IMR-90 (cell line): Measurements from ENCODE around the gene NAB2. TPM values are rescaled to one million over a fixed set of nuclear protein-coding genes. Genes with fewer than 3 reads are reported as not detected.

Source experiments
- ATAC-seq: fragments of 200-7000 bp; cut with Tn5 transposase; 2 replicates; pipeline ENCODE4 v1.9.1; 2020; ENCODE audit warnings: low read depth, mild to moderate bottlenecking, moderate library complexity
- BruUV-seq: library from RNA; stranded (reverse); fragments of 400-500 nt; replicated peaks from 2 replicates; lab custom pipeline; 2021; lab: Mats Ljungman, UMichigan
- CTCF ChIA-PET: fragments of 300-600 bp; formaldehyde crosslinking; extraction: SDS; loops from one replicate; lab custom pipeline; 2021; ENCODE audit warnings: antibody characterized with exemption; lab: Yijun Ruan, JAX
- POLR2A ChIA-PET: fragments of 300-600 bp; sonication (Branson Sonifier 250); formaldehyde crosslinking; loops from one replicate; lab custom pipeline; 2022; ENCODE audit warnings: antibody characterized with exemption; ENCODE audit not compliant: unreplicated experiment; lab: Charles Lee
- DNase-seq: peaks from one replicate; pipeline ENCODE4 v3.0.0; 2013
- H2AFZ ChIP-seq: replicated peaks from 2 replicates; pipeline ENCODE3; 2013; ENCODE audit warnings: low read length, mild to moderate bottlenecking; ENCODE audit not compliant: poor library complexity
- H2AK5ac ChIP-seq: 2 replicates; pipeline ENCODE4 v1.6.1; 2013; ENCODE audit warnings: low read depth, low read length, inconsistent platforms
- H2AK9ac ChIP-seq: replicated peaks from 2 replicates; pipeline ENCODE3; 2013; ENCODE audit warnings: mild to moderate bottlenecking, low read depth, low read length, moderate library complexity; ENCODE audit not compliant: poor library complexity
- H2BK120ac ChIP-seq: 2 replicates; pipeline ENCODE4 v1.6.1; 2013; ENCODE audit warnings: low read depth, low read length, inconsistent platforms
- H2BK15ac ChIP-seq: 3 replicates; pipeline ENCODE4 v1.6.1; 2013; ENCODE audit warnings: low read depth, low read length, inconsistent platforms
- H2BK20ac ChIP-seq: 2 replicates; pipeline ENCODE4 v1.6.1; 2013; ENCODE audit warnings: low read depth, mild to moderate bottlenecking, inconsistent platforms, low read length, moderate library complexity
- H2BK5ac ChIP-seq: 2 replicates; pipeline ENCODE4 v1.6.1; 2013; ENCODE audit warnings: mild to moderate bottlenecking, low read depth, low read length, inconsistent platforms; ENCODE audit not compliant: poor library complexity, severe bottlenecking
- H3K14ac ChIP-seq: replicated peaks from 2 replicates; pipeline ENCODE4 v1.6.1; 2013; ENCODE audit warnings: low read depth, low read length, inconsistent platforms
- H3K18ac ChIP-seq: 2 replicates; pipeline ENCODE4 v1.6.1; 2013; ENCODE audit warnings: low read depth, low read length, control low read depth
- H3K23ac ChIP-seq: 2 replicates; pipeline ENCODE4 v1.6.1; 2013; ENCODE audit warnings: low read depth, low read length, inconsistent platforms
- H3K27ac ChIP-seq: 2 replicates; pipeline ENCODE4 v1.5.1; 2013; ENCODE audit warnings: mild to moderate bottlenecking, control low read depth, low read length; ENCODE audit not compliant: insufficient read depth
- H3K27me3 ChIP-seq: 2 replicates; pipeline ENCODE4 v1.6.1; 2013; ENCODE audit warnings: low read length; ENCODE audit not compliant: control insufficient read depth, insufficient read depth
- H3K36me3 ChIP-seq: 2 replicates; pipeline ENCODE4 v1.6.1; 2013; ENCODE audit warnings: low read length, mixed read lengths; ENCODE audit not compliant: control insufficient read depth, insufficient read depth
- H3K4ac ChIP-seq: 2 replicates; pipeline ENCODE4 v1.6.1; 2013; ENCODE audit warnings: low read depth, low read length, inconsistent platforms
- H3K4me1 ChIP-seq: 2 replicates; pipeline ENCODE4 v1.6.1; 2013; ENCODE audit warnings: low read length, mixed read lengths; ENCODE audit not compliant: control insufficient read depth, insufficient read depth
- H3K4me2 ChIP-seq: 2 replicates; pipeline ENCODE4 v1.6.1; 2013; ENCODE audit warnings: low read depth, mild to moderate bottlenecking, control low read depth, low read length, moderate library complexity
- H3K4me3 ChIP-seq: 2 replicates; pipeline ENCODE4 v1.5.1; 2013; ENCODE audit warnings: low read depth, mild to moderate bottlenecking, control low read depth, low read length, moderate library complexity; ENCODE audit not compliant: insufficient read depth
- H3K56ac ChIP-seq: 2 replicates; pipeline ENCODE4 v1.6.1; 2013; ENCODE audit warnings: low read length, inconsistent platforms; ENCODE audit not compliant: insufficient read depth; ENCODE audit errors: extremely low read depth
- H3K79me1 ChIP-seq, 2 experiments: 2 replicates each; pipeline ENCODE4 v1.6.1; 2013; ENCODE audit warnings: low read length in 2 of 2, inconsistent platforms in 1 of 2, low read depth in 1 of 2
- H3K9ac ChIP-seq: 2 replicates; pipeline ENCODE4 v1.6.1; 2013; ENCODE audit warnings: low read depth, low read length, control low read depth
- H3K9me1 ChIP-seq: 2 replicates; pipeline ENCODE4 v1.6.1; 2013; ENCODE audit warnings: low read length, inconsistent platforms; ENCODE audit not compliant: insufficient read depth
- H3K9me3 ChIP-seq: 2 replicates; pipeline ENCODE4 v1.6.1; 2013; ENCODE audit warnings: low read length; ENCODE audit not compliant: control insufficient read depth, insufficient read depth
- H4K20me1 ChIP-seq: 2 replicates; pipeline ENCODE4 v1.6.1; 2013; ENCODE audit warnings: low read length, inconsistent platforms; ENCODE audit not compliant: insufficient read depth
- H4K5ac ChIP-seq: 2 replicates; pipeline ENCODE4 v1.6.1; 2013; ENCODE audit warnings: mild to moderate bottlenecking, low read depth, low read length, control low read depth
- H4K8ac ChIP-seq, 2 experiments: 2 replicates each; pipeline ENCODE4 v1.6.1; 2013; ENCODE audit warnings: low read depth in 2 of 2, low read length in 2 of 2, control low read depth in 1 of 2, inconsistent platforms in 1 of 2
- H4K91ac ChIP-seq: 2 replicates; pipeline ENCODE4 v1.6.1; 2013; ENCODE audit warnings: low read depth, low read length, inconsistent platforms; ENCODE audit not compliant: insufficient read depth
- CEBPB ChIP-seq: IDR thresholded peaks from 2 replicates; pipeline ENCODE4 v1.6.1; 2012; ENCODE audit warnings: low read depth, low read length, improper control_type of control experiment
- CHD1 ChIP-seq: IDR thresholded peaks from 2 replicates; pipeline ENCODE4 v1.6.1; 2012; ENCODE audit warnings: low read depth, low read length, improper control_type of control experiment
- FOS ChIP-seq: fragments of 150-350 bp; IDR thresholded peaks from 2 replicates; pipeline ENCODE4 v1.6.1; 2016; ENCODE audit warnings: low read depth, low read length
- MAFK ChIP-seq: IDR thresholded peaks from 2 replicates; pipeline ENCODE4 v1.6.1; 2012; ENCODE audit warnings: low read depth, low read length, improper control_type of control experiment
- MAZ ChIP-seq: IDR thresholded peaks from 2 replicates; pipeline ENCODE4 v1.6.1; 2012; ENCODE audit warnings: low read depth, mild to moderate bottlenecking, low read length, improper control_type of control experiment, moderate library complexity, borderline replicate concordance
- MXI1 ChIP-seq: IDR thresholded peaks from 2 replicates; pipeline ENCODE4 v1.6.1; 2012; ENCODE audit warnings: low read depth, mild to moderate bottlenecking, low read length, moderate library complexity, borderline replicate concordance
- NFE2L2 ChIP-seq: fragments of 150-350 bp; IDR thresholded peaks from 2 replicates; pipeline ENCODE4 v1.6.1; 2016; ENCODE audit warnings: low read depth, mild to moderate bottlenecking, low read length
- POLR2A ChIP-seq: IDR thresholded peaks from 2 replicates; pipeline ENCODE4 v1.6.1; 2012; ENCODE audit warnings: mild to moderate bottlenecking, low read depth, low read length
- RCOR1 ChIP-seq: IDR thresholded peaks from 2 replicates; pipeline ENCODE4 v1.6.1; 2012; ENCODE audit warnings: mild to moderate bottlenecking, low read length, improper control_type of control experiment; ENCODE audit not compliant: insufficient replicate concordance
- RFX5 ChIP-seq: IDR thresholded peaks from 2 replicates; pipeline ENCODE4 v1.8.0; 2012; ENCODE audit warnings: low read depth, mild to moderate bottlenecking, low read length, moderate library complexity
- SMC3 ChIP-seq: fragments of 150-350 bp; IDR thresholded peaks from 2 replicates; pipeline ENCODE4 v1.6.1; 2016; ENCODE audit warnings: low read depth, mild to moderate bottlenecking, antibody characterized with exemption, low read length, moderate library complexity
- WGBS, 2 experiments: methylation state at CpG; one replicate each; pipeline versions ENCODE4 v1.1.5 to v1.1.7; 2013; ENCODE audit warnings: missing lambda C conversion rate in 2 of 2; ENCODE audit not compliant: insufficient read length in 1 of 2; ENCODE audit errors: extremely low coverage in 2 of 2; 5-methylcytosine and 5-hydroxymethylcytosine counted together
- dilution Hi-C: fragments of 300-500 bp; cut with HindIII; formaldehyde crosslinking; loops from one replicate; pipeline ENCODE4 v1.14.3; 2018; ENCODE audit warnings: low sequenced_read_pairs; ENCODE audit not compliant: unreplicated experiment
- in situ Hi-C: fragments of 300-500 bp; cut with MboI; formaldehyde crosslinking; loops from 3 replicates; pipeline ENCODE4 v1.14.3; 2019; ENCODE audit warnings: low sequenced_read_pairs, inconsistent platforms, mixed read lengths
- intact Hi-C: fragments of 100-400 bp; cut with micrococcal nuclease; formaldehyde crosslinking; loops from 2 replicates; pipeline ENCODE4 v1.10.0; 2022
- polyA plus RNA-seq, 3 experiments: library from polyadenylated mRNA; depleted of rRNA; stranded (reverse); fragments of >200 nt; gene quantifications; 2 replicates each; pipeline ENCODE4 v1.2.3, GENCODE V29; 2012; ENCODE audit warnings: low replicate concordance in 1 of 3
- total RNA-seq: library from RNA; depleted of rRNA; stranded (reverse); fragments of >200 nt; gene quantifications from 2 replicates; pipeline ENCODE4 v1.2.3, GENCODE V29; 2012
- TF ChIP-seq, protein P1 (sequence below): fragments of 150-350 bp; IDR thresholded peaks from 2 replicates; pipeline ENCODE4 v1.6.1; 2016; ENCODE audit warnings: low read depth, mild to moderate bottlenecking, low read length, moderate library complexity, borderline replicate concordance
- TF ChIP-seq, protein P2 (sequence below): conservative IDR thresholded peaks from 2 replicates; pipeline ENCODE4 v1.5.1; 2012; ENCODE audit warnings: mild to moderate bottlenecking, low read depth, low read length, improper control_type of control experiment
- TF ChIP-seq, protein P3 (sequence below): fragments of 150-350 bp; IDR thresholded peaks from 2 replicates; pipeline ENCODE4 v1.6.1; 2017; ENCODE audit warnings: mild to moderate bottlenecking, antibody characterized with exemption, low read length, low read depth

Gene NAB2
- total and polyA plus RNA-seq, 2 of the 4 experiments (the other 2 are of a cell fraction): 65.1 to 68.8 TPM

DNA sequence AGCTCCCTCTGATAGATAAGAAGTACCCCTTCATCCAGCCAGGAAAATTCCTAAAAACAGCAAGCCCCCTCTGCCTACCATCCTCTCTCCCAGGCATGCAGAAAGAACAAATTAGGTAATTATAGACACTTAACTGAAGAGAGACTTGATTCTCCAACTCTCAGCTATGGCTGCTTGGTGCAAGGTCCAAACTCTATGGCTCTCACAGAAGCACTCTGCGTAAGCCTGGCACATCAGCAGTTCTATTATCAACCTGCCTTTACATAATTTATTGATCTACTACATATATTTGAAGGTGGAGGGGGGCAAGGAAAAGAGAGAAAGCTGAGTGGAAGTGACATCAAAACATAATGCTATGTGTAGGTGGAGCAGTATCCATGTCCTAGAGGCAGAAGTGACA is 37.9 kb upstream of the NAB2 start:
- ATAC-seq (no peak), DNase-seq (no peak)
- Histone ChIP-seq H2BK15ac (no peak overlapping the region), H3K36me3 (no peaks in the 10 kb centered on the region), H3K9ac (no peak overlapping the region), H3K9me1 (no peaks in the 10 kb centered on the region; the same call in 1 of the 2 replicates), H2BK20ac (no peak overlapping the region), H4K91ac (no peak overlapping the region), H2BK5ac (no peak overlapping the region), H4K5ac (no peak overlapping the region), H3K23ac (no peak overlapping the region), H3K4me3 (no peak overlapping the region), H2AFZ (no peak overlapping the region), H3K56ac (no peak overlapping the region), H3K4ac (no peak overlapping the region), H3K4me2 (no peak overlapping the region), H4K8ac (no peak overlapping the region), H3K27me3 (peaks cover 14% of the 10 kb centered on the region), H2AK5ac (no peak overlapping the region), H3K9me3 (no peaks in the 10 kb centered on the region), H4K20me1 (peaks cover 10% of the 10 kb centered on the region; the same call in 1 of the 2 replicates), H2BK120ac (no peak overlapping the region), H3K18ac (no peak overlapping the region), H3K27ac (no peak overlapping the region), H3K14ac (no peak overlapping the region), H3K4me1 (peaks cover 3% of the 10 kb centered on the region; the same call in 1 of the 2 replicates), H3K79me1 (no peaks in the 10 kb centered on the region), H2AK9ac (no peak overlapping the region)
- WGBS, 2 experiments: no CpG with 5 or more reads among the region's 1 CpG
- TF ChIP-seq RCOR1 (no peak), FOS (no peak), MAFK (no peak), NFE2L2 (no peak), MAZ (no peak), SMC3 (no peak), POLR2A (no peak), MXI1 (no peak), CHD1 (no peak), RFX5 (no peak), CEBPB (no peak)
- TF ChIP-seq, protein P1, sequence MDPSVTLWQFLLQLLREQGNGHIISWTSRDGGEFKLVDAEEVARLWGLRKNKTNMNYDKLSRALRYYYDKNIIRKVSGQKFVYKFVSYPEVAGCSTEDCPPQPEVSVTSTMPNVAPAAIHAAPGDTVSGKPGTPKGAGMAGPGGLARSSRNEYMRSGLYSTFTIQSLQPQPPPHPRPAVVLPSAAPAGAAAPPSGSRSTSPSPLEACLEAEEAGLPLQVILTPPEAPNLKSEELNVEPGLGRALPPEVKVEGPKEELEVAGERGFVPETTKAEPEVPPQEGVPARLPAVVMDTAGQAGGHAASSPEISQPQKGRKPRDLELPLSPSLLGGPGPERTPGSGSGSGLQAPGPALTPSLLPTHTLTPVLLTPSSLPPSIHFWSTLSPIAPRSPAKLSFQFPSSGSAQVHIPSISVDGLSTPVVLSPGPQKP: no peak
- TF ChIP-seq, protein P2, sequence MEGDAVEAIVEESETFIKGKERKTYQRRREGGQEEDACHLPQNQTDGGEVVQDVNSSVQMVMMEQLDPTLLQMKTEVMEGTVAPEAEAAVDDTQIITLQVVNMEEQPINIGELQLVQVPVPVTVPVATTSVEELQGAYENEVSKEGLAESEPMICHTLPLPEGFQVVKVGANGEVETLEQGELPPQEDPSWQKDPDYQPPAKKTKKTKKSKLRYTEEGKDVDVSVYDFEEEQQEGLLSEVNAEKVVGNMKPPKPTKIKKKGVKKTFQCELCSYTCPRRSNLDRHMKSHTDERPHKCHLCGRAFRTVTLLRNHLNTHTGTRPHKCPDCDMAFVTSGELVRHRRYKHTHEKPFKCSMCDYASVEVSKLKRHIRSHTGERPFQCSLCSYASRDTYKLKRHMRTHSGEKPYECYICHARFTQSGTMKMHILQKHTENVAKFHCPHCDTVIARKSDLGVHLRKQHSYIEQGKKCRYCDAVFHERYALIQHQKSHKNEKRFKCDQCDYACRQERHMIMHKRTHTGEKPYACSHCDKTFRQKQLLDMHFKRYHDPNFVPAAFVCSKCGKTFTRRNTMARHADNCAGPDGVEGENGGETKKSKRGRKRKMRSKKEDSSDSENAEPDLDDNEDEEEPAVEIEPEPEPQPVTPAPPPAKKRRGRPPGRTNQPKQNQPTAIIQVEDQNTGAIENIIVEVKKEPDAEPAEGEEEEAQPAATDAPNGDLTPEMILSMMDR: no peak
- TF ChIP-seq, protein P3, sequence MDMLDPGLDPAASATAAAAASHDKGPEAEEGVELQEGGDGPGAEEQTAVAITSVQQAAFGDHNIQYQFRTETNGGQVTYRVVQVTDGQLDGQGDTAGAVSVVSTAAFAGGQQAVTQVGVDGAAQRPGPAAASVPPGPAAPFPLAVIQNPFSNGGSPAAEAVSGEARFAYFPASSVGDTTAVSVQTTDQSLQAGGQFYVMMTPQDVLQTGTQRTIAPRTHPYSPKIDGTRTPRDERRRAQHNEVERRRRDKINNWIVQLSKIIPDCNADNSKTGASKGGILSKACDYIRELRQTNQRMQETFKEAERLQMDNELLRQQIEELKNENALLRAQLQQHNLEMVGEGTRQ: no peak
- ChIA-PET POLR2A (no interaction called here), CTCF (interaction anchor here (1.2 kb wide), 1 partner anchor 18 kb away, joined by 3 read pairs; no protein-coding TSS in a partner anchor)
- dilution Hi-C loops: no loop called here
- in situ Hi-C loops: loop anchor here (5.0 kb wide), 1 partner anchor 34 kb away; the partner anchor contains the start of gene TAC3
- BruUV-seq: no TSS peak
- intact Hi-C loops: no loop called here
